Heart right ventricle (tissue), 16 donors: ENCODE measurements around the gene CLNS1A. TPM values are rescaled to one million over a fixed set of nuclear protein-coding genes. Genes with fewer than 3 reads are reported as not detected.

Experiments used
- ATAC-seq, 8 donors: fragments of 200-7000 bp; cut with Tn5 transposase; one replicate each; pipeline ENCODE4 v1.9.1; 2020; ENCODE audit warnings: mild to moderate bottlenecking in 8 of 8, moderate library complexity in 8 of 8, moderate number of reproducible peaks in 1 of 8
- DNase-seq, 2 donors: peaks; one replicate each; pipeline ENCODE4 v3.0.0-alpha.2; 2020
- H3K27ac ChIP-seq, 10 donors: fragments of 200-600 bp; sonication (generic) in 2 of 10; one replicate each; pipeline versions ENCODE4 v1.5.0 to v1.8.0; 2020 to 2022; ENCODE audit warnings: mild to moderate bottlenecking in 3 of 10
- H3K27me3 ChIP-seq, 7 donors: fragments of 200-600 bp; one replicate each; pipeline ENCODE4 v1.8.0; 2021 to 2022; ENCODE audit warnings: mild to moderate bottlenecking in 2 of 7
- H3K36me3 ChIP-seq, 9 donors: fragments of 200-600 bp; sonication (generic) in 1 of 9; one replicate each; pipeline versions ENCODE4 v1.5.0 to v1.8.0; 2020 to 2022; ENCODE audit warnings: mild to moderate bottlenecking in 2 of 9
- H3K4me1 ChIP-seq, 9 donors: fragments of 200-600 bp; sonication (generic) in 1 of 9; one replicate each; pipeline versions ENCODE4 v1.5.0 to v1.8.0; 2020 to 2022; ENCODE audit warnings: mild to moderate bottlenecking in 4 of 9
- H3K4me3 ChIP-seq, 10 donors: fragments of 200-600 bp; sonication (generic) in 2 of 10; one replicate each; pipeline versions ENCODE4 v1.5.0 to v1.8.0; 2020 to 2022; ENCODE audit warnings: mild to moderate bottlenecking in 7 of 10, moderate library complexity in 2 of 10
- H3K9me3 ChIP-seq, 11 donors: fragments of 200-600 bp in 10 of 11; sonication (generic) in 2 of 11; one replicate each; pipeline versions ENCODE4 v1.5.0 to v1.8.0; 2013 to 2022; ENCODE audit warnings: mild to moderate bottlenecking in 2 of 11, control low read depth in 1 of 11, moderate library complexity in 1 of 11
- WGBS, 2 donors: extraction: QIAGEN DNeasy Blood & Tissue Kit; methylation state at CpG; one replicate each; pipeline ENCODE4 v1.1.7; 2013; ENCODE audit warnings: inconsistent platforms in 1 of 2; 5-methylcytosine and 5-hydroxymethylcytosine counted together
- intact Hi-C, 10 donors: fragments of 100-400 bp; cut with DNase I; formaldehyde crosslinking; loops; one replicate each; pipeline versions ENCODE4 v1.11.1 to v1.14.2; 2022
- polyA plus RNA-seq, 2 donors: library from polyadenylated mRNA; stranded (reverse); fragments of 200-250 nt; gene quantifications; one replicate each; pipeline ENCODE4 v1.2.3, GENCODE V29; 2013
- total RNA-seq, 10 donors: library from RNA; stranded (reverse); fragmentation: NEBNext Ultra II Directional in 3 of 10; extraction: Animal tissue kit (Norgen Biotek cat#: 25700) in 3 of 10; gene quantifications; one replicate each; pipeline versions ENCODE4 v1.2.1 to v1.2.4, GENCODE V29; 2021 to 2023
- TF ChIP-seq, protein P1 (sequence below), 9 donors: fragments of 200-600 bp; sonication (generic) in 2 of 9; IDR thresholded peaks; one replicate each; pipeline versions ENCODE4 v1.5.0 to v1.8.0; 2021 to 2022; ENCODE audit warnings: antibody characterized with exemption in 9 of 9, mild to moderate bottlenecking in 5 of 9, moderate library complexity in 1 of 9
- donor health status: Arrhythmogenic right ventricular cardiomyopathy.
- donor health status: ischemic (EF 13 %, LVEDD 7.1; RV severe dilation, severe dysfunction).
- donor health status: healthy with polysubstance abuse.
- donor health status: DM: no; HTN: yes; CAD: no.
- donor health status: DM: no; HTN: no; CAD: no.
- donor health status: ischemic (EF 25% LVEDD 6.9; RV normal size, moderate dysfunction).
- donor health status: ischemic (EF 25% LVEDD 5.7; RV mildly dilated, moderate dysfunction).
- donor health status: healthy.
- donor health status: DM: yes; HTN: yes; CAD: no.
- donor health status: Ischemic cardiomyopathy.
- donor health status: ischemic (EF 35%, LVEDD 5.7; RV mildly dilated, moderate dysfunction).
- donor health status: nonischemic (EF 11% LVEDD 7.7; RV severe dilation, severe dysfunction).
- donor health status: DM: yes; HTN: yes; CAD: no.
- donor health status: PGD.
- donor health status: ischemic (EF 29% LVEDD 5.4; RV normal size, mild dysfunction).
- donor health status: nonischemic (EF 23%, LVEDD 6.1; RV moderate dilation, normal function).

Gene CLNS1A
- total and polyA plus RNA-seq, 12 donors: 33.0 to 85.9 (median 75.8) TPM

DNA sequence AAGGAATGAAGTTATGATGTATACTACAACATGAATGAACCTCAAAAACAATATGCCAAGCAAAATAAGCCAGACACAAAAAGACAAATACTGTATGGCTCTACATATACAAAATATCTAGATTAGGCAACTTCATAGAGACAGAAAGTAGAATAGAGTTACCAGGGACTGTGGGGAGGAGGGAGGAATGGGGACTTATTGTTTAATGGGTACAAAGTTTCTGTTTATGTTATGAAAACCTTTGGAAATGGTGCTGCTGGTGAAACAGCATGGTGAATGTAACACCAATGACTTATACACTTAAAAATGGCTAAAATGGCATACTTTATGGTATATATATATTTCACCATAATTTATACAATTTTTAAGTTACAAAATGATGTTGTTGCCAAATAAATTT lies 43.7 kb downstream of the CLNS1A start:
- H3K27me3 ChIP-seq: peaks cover 0 to 7% (median 0%) of the 10 kb centered on the region in 7 donors
- ATAC-seq (no peak), DNase-seq (no peak)
- no peaks in the 10 kb centered on the region for H3K9me3 ChIP-seq
- H3K27ac ChIP-seq: no peak overlapping the region
- H3K36me3 ChIP-seq: no peaks in the 10 kb centered on the region
- TF ChIP-seq, protein P1, sequence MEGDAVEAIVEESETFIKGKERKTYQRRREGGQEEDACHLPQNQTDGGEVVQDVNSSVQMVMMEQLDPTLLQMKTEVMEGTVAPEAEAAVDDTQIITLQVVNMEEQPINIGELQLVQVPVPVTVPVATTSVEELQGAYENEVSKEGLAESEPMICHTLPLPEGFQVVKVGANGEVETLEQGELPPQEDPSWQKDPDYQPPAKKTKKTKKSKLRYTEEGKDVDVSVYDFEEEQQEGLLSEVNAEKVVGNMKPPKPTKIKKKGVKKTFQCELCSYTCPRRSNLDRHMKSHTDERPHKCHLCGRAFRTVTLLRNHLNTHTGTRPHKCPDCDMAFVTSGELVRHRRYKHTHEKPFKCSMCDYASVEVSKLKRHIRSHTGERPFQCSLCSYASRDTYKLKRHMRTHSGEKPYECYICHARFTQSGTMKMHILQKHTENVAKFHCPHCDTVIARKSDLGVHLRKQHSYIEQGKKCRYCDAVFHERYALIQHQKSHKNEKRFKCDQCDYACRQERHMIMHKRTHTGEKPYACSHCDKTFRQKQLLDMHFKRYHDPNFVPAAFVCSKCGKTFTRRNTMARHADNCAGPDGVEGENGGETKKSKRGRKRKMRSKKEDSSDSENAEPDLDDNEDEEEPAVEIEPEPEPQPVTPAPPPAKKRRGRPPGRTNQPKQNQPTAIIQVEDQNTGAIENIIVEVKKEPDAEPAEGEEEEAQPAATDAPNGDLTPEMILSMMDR (IDR thresholded peaks at IDR 0.05): no peak
- intact Hi-C loops: no loop called here
- peaks cover 0 to 16% (median 9%) of the 10 kb centered on the region in 9 donors for H3K4me1 ChIP-seq
- H3K4me3 ChIP-seq: no peak overlapping the region

GRCh38 chr11:77592727-77593126 lies 44.9 kb downstream of the CLNS1A start:
- Histone ChIP-seq H3K27me3 (peaks cover 0 to 7% (median 0%) of the 10 kb centered on the region in 7 donors), H3K9me3 (no peaks in the 10 kb centered on the region), H3K4me3 (no peak overlapping the region), H3K4me1 (peaks cover 0 to 20% (median 13%) of the 10 kb centered on the region in 9 donors), H3K36me3 (no peaks in the 10 kb centered on the region), H3K27ac (no peak overlapping the region)
- DNase-seq (no peak), ATAC-seq (no peak)
- intact Hi-C loops: no loop called here
- TF ChIP-seq, protein P1 (IDR thresholded peaks at IDR 0.05): no peak
- 70 to 73% methylated on average over 2 of the region's 2 CpGs for WGBS, 2 donors

DNA sequence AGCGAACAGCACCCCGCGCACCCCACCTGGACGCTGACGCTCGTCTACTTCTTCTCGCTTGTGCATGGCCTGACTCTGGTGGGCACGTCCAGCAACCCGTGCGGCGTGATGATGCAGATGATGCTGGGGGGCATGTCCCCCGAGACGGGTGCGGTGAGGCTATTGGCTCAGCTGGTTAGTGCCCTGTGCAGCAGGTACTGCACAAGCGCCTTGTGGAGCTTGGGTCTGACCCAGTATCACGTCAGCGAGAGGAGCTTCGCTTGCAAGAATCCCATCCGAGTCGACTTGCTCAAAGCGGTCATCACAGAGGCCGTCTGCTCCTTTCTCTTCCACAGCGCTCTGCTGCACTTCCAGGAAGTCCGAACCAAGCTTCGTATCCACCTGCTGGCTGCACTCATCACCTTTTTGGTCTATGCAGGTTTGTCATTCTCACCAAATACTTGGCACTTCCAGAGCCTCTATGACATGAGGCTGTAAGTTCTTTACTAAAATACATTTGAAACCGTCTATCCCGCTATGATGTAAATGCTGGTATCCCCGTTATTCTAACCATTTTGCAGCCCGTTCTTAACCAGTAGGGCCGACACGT lies 47.3 kb downstream of the CLNS1A start:
- intact Hi-C loops: no loop called here
- Histone ChIP-seq H3K9me3 (no peaks in the 10 kb centered on the region), H3K27ac (peak overlapping the region in 7 of 10 donors; percentile 68 to 87 (median 79)), H3K27me3 (peaks cover 0 to 7% (median 0%) of the 10 kb centered on the region in 7 donors), H3K4me3 (peak overlapping the region; percentile 47 to 80 (median 70)), H3K36me3 (no peaks in the 10 kb centered on the region), H3K4me1 (peaks cover 0 to 20% (median 13%) of the 10 kb centered on the region in 9 donors)
- TF ChIP-seq, protein P1 (IDR thresholded peaks at IDR 0.05): no peak
- WGBS, 2 donors: 6 to 11% methylated on average over 31 of the region's 31 CpGs
- ATAC-seq (peak in 6 of 8 donors; percentile 17 to 66 (median 26)), DNase-seq (peak; percentile 22 to 30)

GRCh38 chr11:77589521-77590193 lies 47.9 kb downstream of the CLNS1A start, which contains the start of gene AQP11:
AQP11 (plus strand) TSS chr11:77589953; CDS start chr11:77589993, 40 bp downstream.
- Histone ChIP-seq H3K27me3 (peaks cover 0 to 7% (median 0%) of the 10 kb centered on the region in 7 donors), H3K4me3 (peak within 1 kb of the TSS; percentile 47 to 80 (median 70)), H3K9me3 (no peaks in the 10 kb centered on the region), H3K27ac (peak within 1 kb of the TSS in 9 of 10 donors; percentile 68 to 87 (median 79)), H3K4me1 (peaks cover 0 to 20% (median 13%) of the 10 kb centered on the region in 9 donors), H3K36me3 (no peaks in the 10 kb centered on the region)
- WGBS, 2 donors: 1% methylated on average over 65 to 74 of the region's 75 CpGs
- intact Hi-C loops: no loop called here
- DNase-seq (peak; percentile 82 to 86), ATAC-seq (peak; percentile 94 to 97 (median 96))
- TF ChIP-seq, protein P1 (IDR thresholded peaks at IDR 0.05): peak in 1 of 9 donors; percentile 15
